SK-N-DZ (cell line): Measurements from ENCODE around the gene B3GLCT.
"Not testable (repeated sequence)": the region's sequence is repeated elsewhere in the genome, so short reads cannot be mapped to it uniquely, and the experiment has no call there.

Experiments used
- DNase-seq: peaks from one replicate; pipeline ENCODE4 v3.0.0-alpha.2; 2015; ENCODE audit warnings: low spot score

Gene B3GLCT

DNA sequence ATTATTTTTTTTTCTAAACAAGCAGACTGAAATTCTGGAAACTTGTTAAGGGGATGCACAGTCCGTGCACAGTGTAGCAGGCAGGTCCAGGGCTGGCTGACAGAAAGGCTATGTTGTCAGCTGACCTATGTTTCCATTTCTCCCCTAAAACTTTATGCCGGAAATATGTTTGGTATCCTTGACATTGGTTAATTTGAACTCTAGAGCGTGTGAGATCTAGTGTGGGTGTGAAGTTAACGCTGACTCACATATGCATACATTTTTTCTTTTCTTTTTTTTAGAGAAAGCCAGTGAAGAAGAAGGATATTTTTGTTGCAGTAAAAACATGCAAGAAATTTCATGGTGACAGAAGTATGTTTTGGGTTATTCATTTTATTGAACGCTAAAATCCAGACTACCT is 76.6 kb downstream of the B3GLCT start:
- DNase-seq = no peak

DNA sequence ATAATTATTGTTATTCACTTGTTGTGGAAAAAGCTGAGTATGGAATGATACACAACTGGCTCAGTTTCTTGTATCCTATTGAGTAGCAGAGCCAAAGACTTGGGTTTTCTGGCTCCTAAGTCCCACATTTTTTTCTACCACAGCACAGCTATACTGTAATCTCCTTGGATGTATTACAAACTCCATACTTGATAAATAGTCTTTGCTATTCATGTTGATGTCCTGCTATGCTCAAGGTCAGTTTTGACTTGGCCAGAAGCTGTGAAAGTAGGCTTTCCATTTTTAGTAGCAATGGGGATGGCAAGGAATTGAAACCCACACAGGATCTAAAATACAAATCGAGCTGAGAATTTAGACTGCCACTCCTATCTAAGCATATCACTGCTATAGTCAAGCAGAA is 79.1 kb downstream of the B3GLCT start:
- DNase-seq = no peak

DNA sequence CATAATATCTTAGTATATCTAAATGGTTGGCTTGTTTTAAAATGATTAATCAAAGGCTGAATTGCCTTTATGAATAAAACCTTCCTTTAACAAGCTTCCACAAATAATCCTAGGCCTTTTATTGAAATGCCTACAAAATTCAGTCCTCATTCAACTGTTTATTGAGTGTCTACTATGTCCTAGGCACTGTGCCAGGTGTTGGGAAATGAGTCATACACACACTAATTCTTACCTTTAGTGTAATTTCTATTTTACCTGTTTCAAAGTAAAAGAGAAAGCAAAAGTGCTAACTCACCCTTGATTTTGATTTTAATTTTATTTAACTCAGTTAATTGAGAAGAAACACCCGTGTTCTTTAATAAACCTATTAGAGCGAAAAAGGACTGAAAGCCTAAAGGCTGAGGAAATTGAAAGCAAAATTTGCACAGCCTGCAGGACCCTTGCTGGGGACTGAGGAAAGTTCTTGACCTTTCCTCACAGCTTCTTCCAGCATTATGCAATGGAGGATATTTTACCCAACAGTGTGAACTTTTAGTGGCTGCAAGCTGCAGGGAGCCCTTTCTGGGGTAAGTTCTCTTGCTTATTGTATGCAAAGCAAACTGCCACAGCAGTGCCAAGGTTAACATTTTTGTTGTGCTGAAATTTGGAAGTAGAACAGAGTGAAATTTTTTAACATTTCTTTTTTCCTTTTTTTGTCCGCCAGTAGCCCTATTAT is 83.1 kb downstream of the B3GLCT start:
- no peak for DNase-seq

DNA sequence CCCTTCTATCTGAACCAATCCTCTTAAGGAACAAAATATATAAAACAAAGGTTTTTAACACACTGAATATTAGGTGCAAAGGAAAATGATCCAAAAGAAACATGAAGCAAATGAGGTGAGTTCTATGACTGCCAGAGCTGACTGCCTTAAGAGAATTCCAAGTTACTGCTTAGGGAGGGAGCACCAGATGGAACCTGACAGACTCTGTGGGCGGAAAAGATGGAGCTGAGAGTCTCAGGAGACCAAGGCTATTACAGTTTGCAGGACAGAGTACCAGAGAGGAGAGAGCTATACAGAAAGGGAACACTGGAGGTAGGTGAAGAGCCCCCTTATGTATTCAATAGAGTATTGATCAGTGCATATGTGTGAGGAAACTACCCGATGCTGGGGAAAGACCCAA is 87.2 kb downstream of the B3GLCT start:
- DNase-seq = no peak

DNA sequence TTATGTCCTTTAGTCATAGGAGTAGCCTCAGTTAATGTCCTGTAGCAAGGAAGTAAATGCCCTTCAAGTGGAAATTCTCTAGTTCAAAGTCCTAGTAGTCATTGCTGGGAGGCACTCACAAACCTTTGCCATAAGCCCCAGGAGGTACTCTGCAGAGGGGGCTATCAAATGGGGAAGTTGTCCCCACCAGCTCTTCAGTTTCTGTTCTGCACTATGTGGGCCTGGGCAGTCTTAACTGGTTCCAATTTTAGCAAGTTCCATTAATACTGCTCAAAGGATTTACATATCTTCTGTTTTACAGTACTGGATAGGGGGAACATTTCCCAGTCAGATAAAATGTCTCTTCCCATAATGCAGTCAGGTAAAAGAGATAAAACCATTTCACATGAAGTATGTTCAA is 101.3 kb downstream of the B3GLCT start:
- DNase-seq = no peak

DNA sequence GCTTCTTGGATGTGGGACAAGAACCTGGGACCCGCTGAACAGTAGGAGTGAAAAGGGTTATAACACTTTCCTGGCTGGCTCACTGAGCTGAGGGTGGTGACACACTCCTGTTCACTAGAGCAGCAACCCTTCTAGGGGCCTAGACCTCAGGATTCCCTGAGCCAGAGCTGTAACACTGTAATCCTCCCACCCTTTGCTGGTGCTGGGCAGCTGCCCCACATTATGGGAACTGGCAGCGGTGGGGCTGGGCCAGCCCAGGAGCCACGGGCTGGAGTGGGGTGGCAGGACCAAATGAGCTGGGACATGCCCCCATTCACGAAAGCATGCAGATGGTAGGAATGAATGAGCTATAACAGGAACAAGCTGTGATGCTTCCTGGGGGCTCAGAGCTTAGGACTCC is 110.6 kb downstream of the B3GLCT start:
- no peak for DNase-seq

DNA sequence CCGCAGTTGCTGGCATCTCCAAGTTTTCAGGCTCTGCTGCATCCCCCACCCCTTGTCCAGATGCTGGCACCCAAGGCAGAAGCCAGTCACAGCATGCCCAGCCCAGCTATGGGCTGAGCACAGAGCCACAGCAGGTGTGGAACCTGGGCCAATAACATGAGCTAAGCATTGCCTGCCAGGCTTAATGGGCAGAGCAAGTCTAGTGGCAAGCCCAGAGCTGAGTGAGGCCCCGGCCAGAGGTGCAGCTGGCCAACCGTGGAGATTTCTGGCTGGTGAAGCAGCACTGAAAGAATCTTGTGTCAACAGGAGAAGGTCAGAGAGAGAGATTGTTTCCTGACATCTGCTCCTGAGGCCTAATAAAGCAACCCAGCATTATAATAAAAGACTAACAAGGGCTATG is 111.0 kb downstream of the B3GLCT start:
- no peak for DNase-seq

DNA sequence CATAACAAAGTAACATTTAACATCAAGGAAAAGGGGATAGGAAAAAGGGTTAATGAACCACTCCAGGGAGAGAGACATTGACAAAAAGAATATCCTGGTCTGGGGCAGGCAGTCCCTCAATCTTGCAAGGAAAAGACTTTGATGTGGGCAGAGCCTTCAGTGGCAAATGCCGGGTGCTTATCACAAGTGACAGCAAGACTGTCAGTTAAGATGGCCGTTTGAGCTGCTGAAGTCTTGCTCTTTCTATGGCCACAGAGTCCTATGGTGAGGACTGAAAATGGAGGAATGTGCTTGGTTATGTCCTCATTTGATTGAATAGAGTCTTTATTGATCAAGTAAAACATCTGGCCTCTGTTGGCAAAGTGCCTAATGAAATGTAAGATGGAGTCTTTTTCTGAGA is 112.1 kb downstream of the B3GLCT start:
- no peak for DNase-seq

DNA sequence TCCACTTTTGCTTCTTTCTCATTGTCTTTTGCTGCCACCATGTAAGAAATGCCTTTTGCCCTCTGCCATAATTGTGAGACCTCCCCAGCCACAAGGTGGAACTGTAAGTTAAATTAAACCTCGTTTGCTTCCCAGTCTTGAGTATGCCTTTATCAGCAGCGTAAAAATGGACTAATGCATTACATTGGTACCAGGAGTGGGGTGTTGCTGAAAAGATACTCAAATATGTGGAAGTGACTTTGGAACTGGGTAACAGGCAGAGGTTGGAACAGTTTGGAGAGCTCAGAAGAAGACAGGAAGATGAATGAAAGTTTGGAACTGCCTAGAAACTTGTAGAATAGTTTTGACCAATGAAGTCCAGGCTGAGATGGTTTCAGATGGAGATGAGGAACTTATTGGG is 115.2 kb downstream of the B3GLCT start:
- DNase-seq = no peak

DNA sequence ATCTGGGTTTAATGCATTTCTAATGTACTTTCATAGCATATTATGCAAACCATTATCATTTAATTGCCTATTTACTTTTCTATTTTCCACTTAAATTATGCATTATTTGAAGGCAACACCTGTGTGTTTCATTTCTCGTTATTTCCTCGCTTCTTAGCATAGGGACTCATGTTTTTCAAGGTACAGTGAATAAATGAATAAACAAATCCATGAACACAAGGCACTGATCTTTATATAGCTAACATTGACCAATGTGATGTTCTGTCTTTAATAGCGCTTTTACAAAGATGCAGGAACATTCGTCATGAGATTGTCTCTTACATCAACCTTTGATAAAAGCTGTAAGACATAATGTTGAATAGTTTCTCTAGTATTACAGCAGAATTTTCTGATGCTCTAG is 121.2 kb downstream of the B3GLCT start:
- DNase-seq = no peak

DNA sequence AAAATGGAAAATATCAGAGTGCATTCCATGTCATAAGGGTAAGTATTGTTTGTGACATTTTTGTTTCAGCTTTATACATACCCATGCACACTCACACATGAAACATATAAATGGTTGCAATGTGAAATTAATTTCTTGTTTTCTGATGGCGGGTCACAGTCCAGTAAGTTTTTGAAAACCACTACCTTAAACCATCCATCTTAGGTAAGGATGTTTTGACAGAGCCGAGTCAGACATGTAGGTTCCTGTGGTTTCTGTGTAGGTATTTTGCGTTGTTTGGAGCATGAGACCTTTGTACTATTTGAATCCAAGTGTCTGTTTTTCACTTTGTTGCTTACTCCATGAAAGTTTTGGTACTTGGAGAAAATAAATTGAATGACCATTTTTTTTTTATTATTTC is 121.7 kb downstream of the B3GLCT start:
- no peak for DNase-seq

DNA sequence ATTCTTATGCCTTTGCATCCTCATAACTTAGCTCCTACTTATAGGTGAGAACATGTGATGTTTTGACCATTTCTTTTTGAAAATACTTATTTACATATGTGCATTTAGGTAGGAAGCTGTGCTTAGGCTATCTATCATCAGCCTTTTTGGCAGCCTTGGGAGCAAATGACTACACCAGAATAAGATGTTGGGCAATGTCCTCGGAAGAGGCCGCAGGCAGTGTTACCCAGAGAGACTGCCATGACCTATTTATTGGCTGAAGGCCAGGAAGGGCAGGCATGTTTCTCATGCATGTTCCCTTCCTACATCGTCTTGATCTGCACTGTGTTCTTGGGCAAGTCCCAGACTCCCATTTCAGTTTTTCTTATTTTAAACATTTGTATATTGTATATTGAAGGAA is 122.3 kb downstream of the B3GLCT start:
- DNase-seq = no peak

DNA sequence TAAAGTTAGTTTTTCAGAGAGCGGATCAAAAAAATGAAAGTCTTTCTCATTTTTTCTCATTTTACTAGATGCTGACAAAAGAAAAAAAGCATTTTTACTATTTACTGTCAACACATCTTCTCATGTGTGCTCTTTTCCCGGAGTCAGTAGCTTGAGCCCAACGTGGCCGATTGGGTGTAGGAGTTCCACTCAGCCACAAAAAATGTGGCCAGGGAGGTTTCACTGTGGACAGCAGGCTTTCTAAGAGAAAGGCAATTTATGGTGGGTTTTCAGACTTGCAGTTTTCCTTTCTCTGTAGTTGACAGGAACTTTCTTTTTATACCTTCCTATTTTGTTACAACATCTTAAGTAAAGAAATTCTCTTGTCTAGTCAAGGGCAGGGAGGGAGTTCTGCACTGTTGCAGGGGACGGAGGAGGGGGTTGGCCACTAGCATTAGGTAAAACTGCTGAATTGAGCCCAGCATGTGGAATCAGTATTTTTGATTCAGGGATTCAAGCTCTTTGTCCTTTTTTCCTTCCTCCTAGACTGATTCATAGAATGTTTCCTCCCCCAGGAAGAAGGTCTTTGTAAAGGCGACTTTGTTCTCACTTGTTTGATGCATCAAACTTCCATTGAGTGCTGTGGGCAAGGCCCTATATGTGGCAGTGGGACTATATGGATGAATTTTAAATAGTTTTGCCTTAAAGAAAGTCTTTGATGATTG is 123.1 kb downstream of the B3GLCT start:
- no peak for DNase-seq

DNA sequence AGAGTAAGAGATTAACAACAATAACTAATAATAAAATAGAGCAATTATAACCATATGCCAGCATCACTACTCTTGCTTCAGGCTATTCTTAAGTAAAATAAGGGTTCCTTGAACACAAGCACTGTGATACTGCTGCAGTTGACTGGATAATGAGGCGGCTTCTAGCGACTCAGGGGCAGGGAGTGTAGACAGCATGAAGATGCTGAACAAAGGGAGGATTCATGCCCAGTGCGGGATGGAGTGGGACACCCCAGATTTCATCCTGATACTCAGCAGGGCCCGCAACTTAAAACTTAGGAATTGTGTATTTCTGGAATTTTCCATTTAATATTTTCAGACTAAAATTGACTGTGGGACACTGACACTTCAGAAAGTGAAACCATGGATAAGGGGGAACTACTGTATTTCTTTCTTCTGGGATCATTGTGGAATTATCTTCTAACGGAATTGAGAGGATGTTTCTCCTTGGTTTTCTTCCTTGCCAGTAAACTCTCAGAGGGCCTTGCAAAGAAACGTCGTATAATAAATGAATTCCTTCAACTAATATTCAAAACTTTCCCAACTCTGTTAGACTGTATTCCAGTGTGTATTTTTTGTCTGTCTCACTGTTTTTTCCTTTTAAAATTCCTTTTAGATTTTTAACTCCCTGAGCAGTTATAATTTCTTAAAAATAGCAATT is 127.5 kb downstream of the B3GLCT start:
- no peak for DNase-seq

DNA sequence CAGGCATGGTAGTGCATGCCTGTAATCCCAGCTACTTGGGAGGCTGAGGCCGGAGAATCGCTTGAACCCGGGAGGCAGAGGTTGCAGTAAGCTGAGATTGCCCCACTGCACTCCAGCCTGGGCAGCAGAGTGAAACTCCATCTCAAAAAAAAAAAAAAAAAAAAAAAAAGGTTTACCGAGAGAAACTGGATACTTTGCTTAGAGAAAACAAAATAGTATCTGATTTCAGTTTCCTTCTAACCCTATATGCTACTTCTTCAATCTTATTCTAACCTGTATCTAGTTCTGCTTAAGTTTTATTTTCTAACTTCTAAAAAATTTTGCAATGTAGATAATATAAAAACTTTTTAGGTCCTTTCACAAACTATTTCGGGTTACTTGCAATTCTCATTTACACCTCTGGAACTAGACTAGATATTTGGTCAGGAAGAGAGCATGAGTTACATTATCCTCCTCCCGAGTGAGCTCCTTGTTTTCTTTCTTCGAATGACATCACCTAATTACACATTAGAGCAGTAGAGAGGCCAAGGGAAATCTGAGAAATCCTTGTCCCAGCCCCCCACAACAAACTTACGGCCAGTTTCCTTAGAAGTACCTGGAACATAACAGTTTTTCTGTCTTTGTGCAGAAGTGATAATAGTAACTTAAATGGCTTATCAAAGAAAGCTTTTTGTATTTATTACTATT is 128.9 kb downstream of the B3GLCT start:
- DNase-seq = no peak

DNA sequence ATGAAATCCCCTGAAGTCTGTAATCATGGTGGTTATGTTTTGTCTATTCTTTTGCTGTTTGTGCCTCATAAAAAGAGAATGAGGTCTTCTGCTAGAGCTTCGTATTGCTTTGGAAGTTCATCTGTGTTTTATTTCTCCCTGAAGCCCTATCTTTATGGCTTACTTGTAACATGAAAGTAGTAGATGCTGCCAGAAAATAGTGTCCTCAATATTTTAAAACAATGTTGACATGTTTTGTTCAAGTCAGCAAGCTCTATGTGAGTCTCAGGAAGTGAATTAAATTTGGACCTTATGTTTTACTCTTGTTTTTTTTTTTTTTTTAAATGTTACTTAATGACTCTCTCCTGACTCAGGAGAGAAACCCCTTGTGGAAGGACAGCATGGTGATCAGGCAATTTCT is 130.5 kb downstream of the B3GLCT start:
- DNase-seq = no peak

DNA sequence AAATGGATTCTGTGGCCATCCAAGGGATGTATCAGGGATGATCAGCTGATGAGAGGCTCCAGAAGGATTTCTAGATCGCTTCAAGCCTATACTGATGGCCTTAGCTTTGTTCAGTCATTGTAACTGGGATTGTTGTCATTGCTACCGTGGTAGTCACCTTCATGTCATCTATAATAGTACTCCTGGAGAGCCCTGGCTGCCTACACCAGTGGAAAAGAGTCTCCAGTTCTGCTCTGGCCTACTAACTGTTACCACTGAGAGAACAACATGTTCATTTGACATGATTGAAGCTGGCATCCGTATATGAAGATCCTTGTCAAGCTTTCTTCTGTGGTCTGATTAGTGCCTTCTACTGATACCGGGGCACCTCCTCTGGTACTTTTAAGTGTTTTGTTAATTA is 131.3 kb downstream of the B3GLCT start:
- DNase-seq = no peak

DNA sequence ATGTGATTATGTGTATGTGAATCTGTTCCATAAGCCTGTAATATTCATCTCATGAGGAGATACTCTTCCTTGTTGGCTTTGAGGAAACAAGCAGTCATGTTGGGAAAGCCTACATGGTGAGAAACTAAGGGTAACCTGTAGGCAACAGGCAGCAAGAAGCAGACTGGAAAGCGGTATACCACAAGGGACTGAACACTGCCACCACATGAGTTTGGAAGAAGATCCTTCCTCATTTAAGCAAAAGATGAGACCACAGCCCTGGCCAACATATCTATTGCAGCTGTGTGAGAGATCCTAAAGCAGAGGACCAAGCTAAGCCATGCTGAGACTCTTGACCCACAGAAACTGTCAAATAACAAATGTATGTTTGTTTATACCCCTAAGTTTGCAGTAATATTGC is 134.8 kb downstream of the B3GLCT start:
- DNase-seq = no peak

DNA sequence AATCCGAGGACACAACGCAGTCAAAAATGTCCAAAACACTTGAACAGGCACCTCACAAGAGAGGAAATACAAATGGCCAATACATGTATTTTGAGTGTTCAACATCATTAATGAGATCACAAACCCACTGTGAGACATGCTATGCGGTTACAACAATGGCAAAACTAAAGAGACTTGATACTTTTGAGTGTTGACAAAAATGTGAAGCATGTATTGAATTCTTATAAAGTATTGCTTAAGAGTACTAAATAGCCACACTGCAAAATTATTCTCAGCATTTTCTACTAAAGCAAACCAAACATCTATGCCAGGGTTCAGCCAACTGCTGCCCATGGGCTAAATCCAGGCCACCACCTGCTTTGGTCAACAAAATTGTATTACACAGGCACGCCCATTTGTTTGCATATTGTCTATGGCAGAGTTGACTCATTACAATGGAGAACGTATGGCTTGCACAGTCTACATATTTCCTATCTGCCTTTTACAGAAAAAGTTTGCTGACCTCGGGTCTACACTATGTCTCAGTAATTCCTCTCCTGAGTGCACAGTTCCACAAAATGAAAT is 135.3 kb downstream of the B3GLCT start:
- no peak for DNase-seq

DNA sequence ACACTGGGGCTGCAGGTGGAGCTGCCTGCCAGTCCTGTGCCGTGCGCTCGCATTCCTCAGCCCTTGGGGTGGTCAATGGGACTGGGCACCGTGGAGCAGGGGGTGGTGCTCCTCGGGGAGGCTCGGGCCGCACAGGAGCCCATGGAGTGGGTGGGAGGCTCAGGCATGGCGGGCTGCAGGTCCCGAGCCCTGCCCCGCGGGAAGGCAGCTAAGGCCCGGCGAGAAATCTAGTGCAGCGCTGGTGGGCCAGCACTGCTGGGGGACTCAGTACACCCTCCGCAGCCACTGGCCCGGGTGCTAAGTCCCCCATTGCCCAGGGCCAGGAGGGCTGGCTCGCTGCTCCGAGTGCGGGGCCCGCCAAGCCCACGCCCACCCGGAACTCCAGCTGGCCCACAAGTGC is 139.8 kb downstream of the B3GLCT start:
- not testable (repeated sequence) for DNase-seq

DNA sequence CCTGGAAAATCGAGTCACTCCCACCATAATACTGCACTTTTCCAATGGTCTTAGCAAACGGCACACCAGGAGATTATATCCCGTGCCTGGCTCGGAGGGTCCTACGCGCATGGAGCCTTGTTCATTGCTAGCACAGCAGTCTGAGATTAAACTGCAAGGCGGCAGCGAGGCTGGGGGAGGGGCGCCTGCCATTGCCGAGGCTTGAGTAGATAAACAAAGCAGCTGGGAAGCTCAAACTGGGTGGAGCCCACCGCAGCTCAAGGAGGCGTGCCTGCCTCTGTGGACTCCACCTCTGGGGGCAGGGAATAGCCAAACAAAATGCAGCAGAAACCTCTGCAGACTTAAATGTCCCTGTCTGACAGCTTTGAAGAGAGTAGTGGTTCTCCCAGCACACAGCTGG is 141.1 kb downstream of the B3GLCT start:
- DNase-seq = not testable (repeated sequence)

DNA sequence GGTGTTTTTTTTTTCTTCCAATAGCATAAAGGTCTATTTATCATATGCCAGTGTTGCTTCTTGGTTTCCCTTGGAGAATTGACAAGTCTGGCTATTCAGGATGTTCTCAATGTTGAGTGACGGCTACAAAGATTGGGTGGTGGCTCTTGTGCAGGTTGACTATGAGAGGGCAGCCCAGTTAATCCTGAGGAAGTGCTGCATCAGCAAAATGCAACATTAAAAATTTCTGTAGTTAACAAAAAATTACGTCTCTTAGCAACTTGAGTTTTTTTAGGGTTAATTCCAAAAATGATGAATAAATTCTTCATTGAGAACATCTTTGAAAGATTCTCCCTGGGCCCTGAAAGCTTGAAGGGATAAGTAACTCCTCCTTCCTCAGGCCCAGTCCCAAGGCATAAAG is 147.1 kb downstream of the B3GLCT start:
- DNase-seq = no peak
